ENCODE results near the gene WWOX.

Gene WWOX

GRCh38 chr16:78105517-78105916 lies 6.1 kb downstream of the WWOX start:
- DNase-seq (ENCODE audit: low read depth) = no peak

DNA sequence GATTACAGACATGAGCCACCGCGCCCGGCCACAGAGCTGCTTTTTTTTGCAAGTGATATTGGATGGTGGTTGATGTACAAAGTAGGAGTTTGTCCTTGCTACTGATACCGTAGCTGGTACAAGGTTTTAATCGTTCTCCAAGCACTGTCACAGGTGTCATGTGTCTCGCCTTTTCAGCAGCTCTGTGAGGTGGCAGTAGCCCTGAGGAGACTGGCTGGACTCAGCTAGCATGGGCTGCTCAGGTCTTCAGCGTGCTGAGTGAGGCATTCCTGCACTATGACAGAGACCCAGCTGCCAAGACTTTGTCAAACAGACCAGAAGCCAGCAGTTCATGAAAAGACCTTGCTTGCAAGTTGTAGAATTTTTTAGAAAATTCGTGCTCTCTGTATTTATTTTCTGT lies 7.2 kb downstream of the WWOX start:
- no peak for DNase-seq (ENCODE audit: low read depth)

GRCh38 chr16:78108451-78108850 lies 9.0 kb downstream of the WWOX start:
- no peak for DNase-seq (ENCODE audit: low read depth)

DNA sequence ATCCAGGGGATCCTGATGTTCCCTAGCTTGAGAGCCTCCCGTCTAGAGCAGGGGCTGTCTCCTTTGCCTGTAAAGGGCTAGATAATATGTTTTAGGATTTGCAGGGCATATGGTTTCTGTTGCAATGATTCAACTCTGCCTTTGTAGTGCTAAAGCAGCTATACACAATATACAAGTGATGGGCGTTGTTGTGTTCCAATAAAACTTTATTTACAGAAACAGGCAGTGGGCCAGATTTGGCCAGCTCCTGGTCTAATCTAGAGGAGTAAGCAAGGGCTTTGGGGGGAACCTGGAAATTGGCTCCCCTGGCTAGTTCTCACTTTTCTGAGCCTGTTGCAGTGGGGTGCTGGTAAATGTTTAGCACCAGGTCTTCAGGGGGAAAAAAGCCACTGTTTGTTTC lies 13.8 kb downstream of the WWOX start:
- DNase-seq (ENCODE audit: low read depth) = no peak

DNA sequence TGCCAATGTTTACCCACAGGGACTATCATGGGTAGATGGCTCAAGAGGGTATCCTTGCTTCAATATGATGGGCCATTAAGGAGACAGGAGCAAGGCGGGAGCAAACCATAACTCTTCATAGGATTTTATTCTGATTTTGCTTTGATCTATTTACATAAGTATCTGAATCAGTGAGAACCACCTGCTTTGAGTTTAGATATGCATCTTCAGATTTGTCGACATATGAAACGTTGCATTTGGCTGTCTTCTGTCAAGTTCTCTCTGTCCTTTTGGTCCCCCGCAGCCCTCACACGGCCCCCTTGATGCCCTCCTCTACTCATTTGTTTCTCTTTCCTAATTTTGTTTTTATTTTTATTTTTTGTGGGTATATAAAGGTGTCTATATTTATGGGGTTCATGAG lies 16.2 kb downstream of the WWOX start:
- DNase-seq (ENCODE audit: low read depth) = no peak

DNA sequence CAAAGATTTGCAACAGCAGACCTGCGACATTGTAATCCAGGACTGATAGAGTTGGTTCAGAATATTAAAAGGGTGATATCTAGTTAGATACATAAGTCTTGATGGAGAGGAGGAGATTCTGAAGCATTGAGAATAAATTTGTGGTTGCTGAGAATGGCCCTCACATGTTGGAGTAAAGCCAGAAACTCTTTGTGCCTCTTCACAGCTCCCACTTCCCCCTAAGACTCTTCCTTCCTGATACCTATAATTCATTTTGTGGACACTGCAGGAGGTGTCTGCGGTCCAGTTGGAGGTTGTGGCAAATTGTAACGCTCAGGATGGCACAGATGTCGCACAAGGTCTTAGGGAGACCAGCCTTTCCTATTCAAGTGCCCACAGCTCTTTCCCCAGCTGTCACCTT lies 17.5 kb downstream of the WWOX start:
- DNase-seq (ENCODE audit: low read depth) = no peak

DNA sequence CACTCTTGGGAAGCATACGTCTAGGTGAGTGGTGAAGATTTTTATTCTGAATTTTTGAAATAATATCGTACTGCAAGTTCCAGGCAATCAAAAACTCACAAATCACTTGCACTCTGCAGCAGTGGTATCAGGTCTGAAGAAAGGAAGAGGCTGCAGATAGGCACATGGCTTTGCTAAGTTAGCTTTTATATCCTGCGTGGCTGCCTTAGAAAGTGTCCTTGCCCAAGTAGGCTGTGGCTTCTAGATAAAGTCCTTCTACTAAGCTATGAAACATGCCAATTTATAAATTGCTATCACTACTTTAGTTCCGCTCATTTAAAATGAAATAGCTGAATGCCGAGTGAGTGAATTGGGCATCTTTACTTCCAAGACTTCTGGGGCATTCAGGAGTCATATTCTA lies 17.9 kb downstream of the WWOX start:
- DNase-seq (ENCODE audit: low read depth) = no peak

GRCh38 chr16:78118469-78119025 lies 19.1 kb downstream of the WWOX start:
- no peak for DNase-seq (ENCODE audit: low read depth)

DNA sequence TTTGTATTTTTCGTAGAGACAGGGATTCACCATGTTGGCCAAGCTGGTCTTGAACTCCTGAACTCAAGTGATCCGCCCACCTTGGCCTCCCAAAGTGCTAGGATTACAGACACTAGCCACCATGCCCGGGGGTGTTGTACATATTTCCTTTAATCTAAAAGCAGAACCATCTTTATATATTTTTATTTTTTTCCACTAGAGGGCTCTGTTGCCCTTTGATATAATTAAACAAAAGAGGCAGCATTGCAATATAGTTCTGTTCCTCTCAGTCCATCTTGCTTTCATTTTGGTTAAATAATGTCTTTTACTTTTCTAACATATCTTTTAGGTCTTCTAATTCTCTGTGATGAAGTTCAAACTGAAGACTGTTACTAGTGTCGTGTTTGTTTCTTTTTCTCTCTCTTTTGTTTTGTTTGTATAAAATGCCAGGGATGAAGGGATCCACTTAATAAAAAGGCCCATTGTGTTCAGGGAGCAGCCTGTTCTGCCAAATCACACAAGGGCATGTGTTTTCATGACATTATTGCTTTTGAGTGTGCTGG lies 23.4 kb downstream of the WWOX start:
- DNase-seq (ENCODE audit: low read depth) = no peak

DNA sequence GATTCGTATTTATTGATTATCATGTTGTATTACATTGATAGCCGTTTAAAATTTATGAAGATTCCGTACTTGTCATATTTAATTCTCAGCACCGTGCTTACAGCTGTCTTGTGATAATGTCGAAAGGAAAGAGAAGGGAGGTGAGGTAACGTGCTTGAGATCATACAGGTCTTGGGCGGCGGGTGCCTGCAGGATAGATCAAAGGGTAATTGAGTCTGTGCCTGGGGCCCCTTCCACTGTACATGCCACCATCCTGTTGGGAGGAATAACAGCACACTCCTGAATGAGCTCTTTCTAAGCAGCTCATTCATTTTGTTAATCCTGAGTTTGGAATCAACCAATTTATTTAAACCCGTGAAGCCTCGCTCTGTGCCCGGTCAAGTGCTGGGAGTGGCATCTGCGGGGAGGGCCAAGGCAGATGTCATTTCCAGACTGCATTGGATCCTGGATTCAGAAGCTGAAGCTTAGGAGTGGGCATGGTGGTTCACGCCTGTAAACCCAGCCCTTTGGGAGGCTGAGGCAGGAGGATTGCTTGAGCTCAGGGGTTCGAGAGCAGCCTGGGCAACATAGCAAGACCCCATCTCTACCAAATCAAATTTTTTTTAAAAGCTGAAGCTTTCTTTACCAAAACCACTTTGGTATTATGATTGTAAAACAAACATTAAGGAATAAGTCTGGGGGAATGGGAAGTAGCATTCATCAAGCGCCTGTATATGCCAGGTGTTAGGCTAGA lies 25.8 kb downstream of the WWOX start:
- no peak for DNase-seq (ENCODE audit: low read depth)

DNA sequence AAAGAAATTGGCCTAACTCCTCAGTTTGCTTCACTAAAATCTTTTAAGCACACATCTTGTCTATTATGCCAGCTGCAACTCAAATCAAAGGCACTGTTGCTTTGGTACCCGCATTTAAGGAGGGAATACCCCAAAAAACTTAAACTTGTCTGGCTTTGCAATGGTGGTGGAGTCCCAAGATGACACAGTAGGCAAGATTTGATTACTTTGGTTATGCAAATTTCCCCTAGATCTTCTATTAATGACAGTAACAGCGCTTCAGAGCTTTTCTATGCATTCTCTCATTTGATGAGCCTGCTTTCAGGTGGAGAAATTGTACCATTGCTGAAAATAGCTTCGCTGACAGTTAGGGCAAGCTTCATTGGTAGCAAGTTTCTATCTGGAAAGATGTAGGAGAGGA lies 27.2 kb downstream of the WWOX start:
- DNase-seq (ENCODE audit: low read depth) = no peak

DNA sequence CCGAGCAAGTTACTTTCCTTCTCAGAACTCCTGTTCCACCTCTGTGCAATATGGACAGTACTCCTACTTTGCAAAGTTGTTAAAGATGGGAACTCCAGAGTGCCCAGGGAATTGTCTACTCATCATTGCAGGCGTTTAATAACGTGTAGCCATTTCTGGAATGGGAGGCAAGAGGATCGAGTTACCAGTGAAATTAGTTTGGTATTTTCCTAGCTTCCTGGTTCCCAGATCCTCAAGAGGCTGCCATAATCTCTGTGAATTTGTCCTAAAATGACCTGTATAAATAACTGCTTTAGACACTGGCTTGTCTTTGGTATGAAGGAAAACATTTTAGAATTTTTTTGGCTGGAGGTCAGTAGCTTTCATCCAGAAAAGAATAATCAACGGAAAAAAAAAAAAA lies 27.7 kb downstream of the WWOX start:
- no peak for DNase-seq (ENCODE audit: low read depth)

- DNase-seq (ENCODE audit: low read depth) = no peak
Measured at GRCh38 chr16:78128913-78129312, 29.5 kb downstream of the WWOX start.

- DNase-seq (ENCODE audit: low read depth) = no peak
Measured at GRCh38 chr16:78129349-78129748, 29.9 kb downstream of the WWOX start.

GRCh38 chr16:78130083-78130608 lies 30.7 kb downstream of the WWOX start:
- no peak for DNase-seq (ENCODE audit: low read depth)

- DNase-seq (ENCODE audit: low read depth) = no peak
Measured at GRCh38 chr16:78130950-78131349, 31.5 kb downstream of the WWOX start.

DNA sequence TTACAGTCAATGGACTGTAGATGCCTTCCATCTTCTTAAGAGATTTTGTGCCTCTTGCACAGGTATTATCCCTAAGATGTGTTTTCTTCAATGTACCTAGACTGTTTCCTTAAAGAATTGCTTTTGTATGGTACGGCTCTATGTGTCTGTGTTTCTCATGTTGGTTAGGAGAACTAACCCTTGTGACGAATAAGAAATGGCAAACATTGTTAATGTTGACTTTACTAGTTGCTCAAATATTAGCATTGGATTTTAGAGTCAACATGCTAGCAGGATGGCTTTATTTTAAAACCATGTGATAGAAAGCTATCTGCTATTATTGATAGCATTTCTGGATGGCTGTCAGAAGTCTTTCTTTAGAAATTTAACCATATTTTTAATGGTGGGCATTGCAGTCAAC lies 34.5 kb downstream of the WWOX start:
- no peak for DNase-seq (ENCODE audit: low read depth)

DNA sequence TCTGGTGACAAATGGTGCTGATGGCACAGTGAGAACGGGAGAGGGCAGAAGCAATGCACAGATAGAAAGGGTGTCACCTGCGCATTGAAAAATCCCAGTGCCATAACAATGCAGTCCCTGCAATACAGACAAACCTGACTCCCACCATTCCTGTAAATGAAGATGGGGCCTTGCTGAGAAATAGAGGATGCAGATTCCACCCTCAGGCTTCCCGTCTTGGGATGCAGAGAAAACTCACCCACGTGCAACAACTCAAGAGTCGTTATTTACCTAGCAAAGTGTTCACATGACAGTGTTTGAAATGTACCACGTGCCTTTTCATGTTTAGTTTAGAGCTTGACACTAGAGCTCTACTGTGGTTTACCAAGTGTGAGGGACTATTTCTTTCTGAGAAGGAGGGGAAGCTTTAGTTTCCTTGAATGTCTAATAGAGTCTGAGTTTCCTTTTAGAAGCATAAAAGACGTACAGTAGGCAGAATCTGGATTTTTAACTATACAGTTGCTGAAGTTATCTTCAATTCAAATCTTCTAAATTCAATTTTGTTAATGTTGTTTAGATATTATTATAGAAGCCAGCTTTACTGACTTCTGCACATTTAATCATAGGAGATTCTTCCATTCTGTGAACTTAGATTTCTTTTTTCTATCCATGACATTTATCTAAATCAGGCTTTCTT lies 35.6 kb downstream of the WWOX start:
- no peak for DNase-seq (ENCODE audit: low read depth)

DNA sequence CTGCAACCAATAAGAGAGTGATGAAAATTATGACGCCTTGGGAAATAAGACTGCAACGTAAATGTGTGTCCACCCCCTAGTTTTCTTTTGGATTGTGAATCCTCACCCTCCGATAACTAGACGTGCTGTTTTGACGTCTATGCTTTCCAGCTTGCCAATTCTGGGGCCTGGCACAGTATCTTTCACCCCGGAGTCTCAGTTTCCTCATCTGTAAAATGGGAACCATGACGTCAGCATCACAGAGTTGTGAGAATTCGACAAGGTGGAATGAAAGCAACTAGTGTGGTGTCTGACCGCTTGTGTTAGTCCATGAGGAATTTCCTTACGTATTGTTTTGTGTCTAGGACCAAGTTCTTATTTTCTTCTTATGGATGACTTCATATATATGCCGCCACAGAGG lies 37.7 kb downstream of the WWOX start:
- no peak for DNase-seq (ENCODE audit: low read depth)

GRCh38 chr16:78137782-78138616 lies 38.5 kb downstream of the WWOX start:
- DNase-seq (ENCODE audit: low read depth) = no peak

DNA sequence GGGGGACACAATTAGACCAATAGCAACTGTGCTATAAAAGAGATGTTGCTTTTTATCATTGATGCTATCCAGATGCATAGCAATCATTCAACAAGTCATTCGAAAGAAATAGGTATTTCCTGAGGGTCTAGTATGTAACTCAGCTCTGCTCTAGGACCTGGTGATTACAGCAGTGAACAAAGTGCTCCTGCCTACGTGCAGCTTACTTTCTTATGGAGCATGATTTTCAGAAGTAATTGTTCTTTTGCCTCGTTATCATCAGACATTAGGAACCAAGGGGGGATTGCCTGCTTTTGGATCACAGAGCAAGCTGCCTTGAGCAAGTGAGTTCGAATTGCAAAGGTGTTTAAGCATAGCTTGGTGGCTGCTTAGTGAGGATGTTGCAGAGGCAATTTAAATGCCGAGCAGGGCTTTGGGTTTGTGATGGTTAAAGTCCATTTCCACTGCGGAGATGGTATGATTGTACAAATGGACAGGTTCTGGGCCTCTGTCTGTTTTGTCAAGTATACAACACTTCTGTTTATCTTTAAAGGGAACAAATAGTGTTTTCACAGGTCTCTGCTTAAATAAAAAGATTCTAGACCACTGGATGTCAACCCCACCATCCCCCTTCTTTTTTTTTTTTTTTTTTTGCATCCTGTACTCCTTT lies 41.5 kb downstream of the WWOX start:
- no peak for DNase-seq (ENCODE audit: low read depth)

- no peak for DNase-seq (ENCODE audit: low read depth)
Measured at GRCh38 chr16:78142788-78143187, 43.3 kb downstream of the WWOX start.
